Astrocyte (in vitro differentiated cells and primary cell): ENCODE data around the gene SPATA6.

Experiments used
- EZH2 ChIP-seq: IDR thresholded peaks from 2 replicates; pipeline ENCODE4 v1.6.1; 2012; ENCODE audit warnings: mild to moderate bottlenecking, low read length, inconsistent platforms; ENCODE audit not compliant: insufficient read depth
- TF ChIP-seq, protein P1 (sequence below): IDR thresholded peaks from 2 replicates; pipeline ENCODE4 v1.5.1; 2011; ENCODE audit warnings: low read depth, mild to moderate bottlenecking, inconsistent platforms, low read length, moderate library complexity; ENCODE audit not compliant: insufficient read depth

DNA sequence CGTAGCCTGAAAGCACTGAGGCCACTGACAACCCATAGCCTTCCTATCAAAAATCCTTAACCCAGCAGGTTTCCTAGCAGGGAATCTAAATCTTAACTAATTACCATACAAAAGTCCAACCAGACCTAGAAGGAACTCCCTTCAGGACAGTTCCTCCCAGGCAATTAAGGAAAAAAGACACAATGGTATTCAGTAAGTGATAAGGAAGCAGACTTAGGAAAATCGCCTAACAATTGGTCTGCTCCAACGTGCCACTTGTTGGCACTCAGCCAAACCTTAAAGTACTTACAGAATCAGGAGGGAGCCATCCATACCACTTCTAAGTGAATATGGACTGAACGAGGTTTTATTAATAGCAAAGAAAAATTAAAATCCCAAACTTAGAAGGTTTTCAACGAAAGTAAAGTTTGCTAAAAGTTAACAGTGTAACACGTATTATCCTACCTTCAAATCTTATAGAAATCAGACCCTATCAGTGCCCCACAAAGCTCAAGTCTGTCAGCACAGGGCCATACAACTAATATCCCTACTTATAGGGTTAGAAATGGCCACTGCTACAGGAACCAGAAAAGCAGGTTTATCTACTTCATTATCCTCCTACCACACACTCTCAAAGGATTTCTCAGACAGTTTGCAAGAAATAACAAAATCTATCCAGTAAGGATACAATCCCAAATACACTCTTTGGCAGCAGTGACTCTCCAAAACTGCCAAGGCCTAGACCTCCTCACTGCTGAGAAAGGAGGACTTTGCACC, 29.0 kb downstream of the SPATA6 start:
- TF ChIP-seq, protein P1, sequence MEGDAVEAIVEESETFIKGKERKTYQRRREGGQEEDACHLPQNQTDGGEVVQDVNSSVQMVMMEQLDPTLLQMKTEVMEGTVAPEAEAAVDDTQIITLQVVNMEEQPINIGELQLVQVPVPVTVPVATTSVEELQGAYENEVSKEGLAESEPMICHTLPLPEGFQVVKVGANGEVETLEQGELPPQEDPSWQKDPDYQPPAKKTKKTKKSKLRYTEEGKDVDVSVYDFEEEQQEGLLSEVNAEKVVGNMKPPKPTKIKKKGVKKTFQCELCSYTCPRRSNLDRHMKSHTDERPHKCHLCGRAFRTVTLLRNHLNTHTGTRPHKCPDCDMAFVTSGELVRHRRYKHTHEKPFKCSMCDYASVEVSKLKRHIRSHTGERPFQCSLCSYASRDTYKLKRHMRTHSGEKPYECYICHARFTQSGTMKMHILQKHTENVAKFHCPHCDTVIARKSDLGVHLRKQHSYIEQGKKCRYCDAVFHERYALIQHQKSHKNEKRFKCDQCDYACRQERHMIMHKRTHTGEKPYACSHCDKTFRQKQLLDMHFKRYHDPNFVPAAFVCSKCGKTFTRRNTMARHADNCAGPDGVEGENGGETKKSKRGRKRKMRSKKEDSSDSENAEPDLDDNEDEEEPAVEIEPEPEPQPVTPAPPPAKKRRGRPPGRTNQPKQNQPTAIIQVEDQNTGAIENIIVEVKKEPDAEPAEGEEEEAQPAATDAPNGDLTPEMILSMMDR = no peak
- no peak for TF ChIP-seq EZH2
